Loucy (cell line): ENCODE measurements around the gene GUCY1A1.

Experiments used
- EZH2phosphoT487 ChIP-seq: fragments of 200-600 bp; IDR thresholded peaks from 2 replicates; pipeline ENCODE4 v1.6.1; 2018; ENCODE audit warnings: antibody characterized with exemption, mild to moderate bottlenecking, moderate library complexity, borderline replicate concordance
- TF ChIP-seq, protein P1 (sequence below): fragments of 200-600 bp; sonication (generic); conservative IDR thresholded peaks from 2 replicates; pipeline ENCODE4 v1.5.1; 2014; ENCODE audit warnings: mild to moderate bottlenecking, antibody characterized with exemption, low read length

- TF ChIP-seq, protein P1, sequence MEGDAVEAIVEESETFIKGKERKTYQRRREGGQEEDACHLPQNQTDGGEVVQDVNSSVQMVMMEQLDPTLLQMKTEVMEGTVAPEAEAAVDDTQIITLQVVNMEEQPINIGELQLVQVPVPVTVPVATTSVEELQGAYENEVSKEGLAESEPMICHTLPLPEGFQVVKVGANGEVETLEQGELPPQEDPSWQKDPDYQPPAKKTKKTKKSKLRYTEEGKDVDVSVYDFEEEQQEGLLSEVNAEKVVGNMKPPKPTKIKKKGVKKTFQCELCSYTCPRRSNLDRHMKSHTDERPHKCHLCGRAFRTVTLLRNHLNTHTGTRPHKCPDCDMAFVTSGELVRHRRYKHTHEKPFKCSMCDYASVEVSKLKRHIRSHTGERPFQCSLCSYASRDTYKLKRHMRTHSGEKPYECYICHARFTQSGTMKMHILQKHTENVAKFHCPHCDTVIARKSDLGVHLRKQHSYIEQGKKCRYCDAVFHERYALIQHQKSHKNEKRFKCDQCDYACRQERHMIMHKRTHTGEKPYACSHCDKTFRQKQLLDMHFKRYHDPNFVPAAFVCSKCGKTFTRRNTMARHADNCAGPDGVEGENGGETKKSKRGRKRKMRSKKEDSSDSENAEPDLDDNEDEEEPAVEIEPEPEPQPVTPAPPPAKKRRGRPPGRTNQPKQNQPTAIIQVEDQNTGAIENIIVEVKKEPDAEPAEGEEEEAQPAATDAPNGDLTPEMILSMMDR = no peak
- no peak for TF ChIP-seq EZH2phosphoT487
Observed at GRCh38 chr4:155688211-155688610, 21.6 kb downstream of the GUCY1A1 start.
